Stimulated activated CD4-positive, alpha-beta T cell treated with anti-CD3 and anti-CD28 coated beads, Interleukin-4, amount 100 ng/mL, for 4 hours (primary cell): ENCODE data around the gene CAPN12.

Experiments used
- DNase-seq, 2 experiments: peaks; one replicate each; pipeline ENCODE4 v3.0.0-alpha.2; 2020

The CAPN12 gene

DNA sequence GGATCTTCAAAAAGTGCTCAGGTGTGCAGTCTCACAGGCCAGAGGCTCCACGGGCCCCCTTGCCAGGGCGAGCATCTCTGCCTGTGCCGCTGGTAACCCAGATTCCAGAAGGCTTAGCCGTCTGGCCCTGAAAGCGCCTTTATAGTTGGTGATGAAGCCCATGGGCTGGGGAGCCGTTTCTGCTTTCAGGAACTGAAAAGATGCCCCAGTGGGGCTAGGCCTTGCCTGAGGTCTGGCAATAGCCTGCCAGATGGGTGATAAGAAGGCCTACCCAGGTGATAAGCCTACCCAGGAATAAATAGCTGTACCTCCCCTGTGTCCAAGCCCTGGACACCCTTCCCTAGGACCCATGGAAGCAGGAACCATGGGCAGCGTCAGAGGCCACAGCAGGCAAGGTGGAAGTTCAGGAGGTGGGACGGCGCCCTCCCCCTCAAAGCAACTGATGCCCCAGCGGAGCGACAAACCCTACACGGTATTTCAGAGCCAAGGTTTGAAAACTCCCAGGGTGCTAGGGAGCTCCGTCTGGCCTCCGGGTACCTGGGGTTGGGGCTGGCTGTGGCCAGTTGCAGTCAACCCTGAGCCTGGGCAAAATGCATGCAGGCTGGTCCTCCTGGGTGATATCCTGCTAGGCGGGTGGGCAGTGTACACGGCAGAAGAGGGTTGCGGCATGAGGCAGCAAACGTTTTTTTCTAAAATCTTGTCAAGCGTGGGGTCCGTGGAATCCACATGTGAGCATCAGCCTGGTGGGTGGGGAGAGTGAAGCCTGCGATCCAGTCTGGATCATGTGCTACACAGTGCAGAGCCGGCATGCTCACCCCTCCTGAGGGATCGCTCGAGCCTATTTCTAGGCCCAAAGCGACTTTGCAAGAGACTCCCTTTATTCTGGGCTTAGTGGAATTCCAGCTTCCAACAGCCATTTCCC, 51.6 kb downstream of the CAPN12 start:
- no peak for DNase-seq

DNA sequence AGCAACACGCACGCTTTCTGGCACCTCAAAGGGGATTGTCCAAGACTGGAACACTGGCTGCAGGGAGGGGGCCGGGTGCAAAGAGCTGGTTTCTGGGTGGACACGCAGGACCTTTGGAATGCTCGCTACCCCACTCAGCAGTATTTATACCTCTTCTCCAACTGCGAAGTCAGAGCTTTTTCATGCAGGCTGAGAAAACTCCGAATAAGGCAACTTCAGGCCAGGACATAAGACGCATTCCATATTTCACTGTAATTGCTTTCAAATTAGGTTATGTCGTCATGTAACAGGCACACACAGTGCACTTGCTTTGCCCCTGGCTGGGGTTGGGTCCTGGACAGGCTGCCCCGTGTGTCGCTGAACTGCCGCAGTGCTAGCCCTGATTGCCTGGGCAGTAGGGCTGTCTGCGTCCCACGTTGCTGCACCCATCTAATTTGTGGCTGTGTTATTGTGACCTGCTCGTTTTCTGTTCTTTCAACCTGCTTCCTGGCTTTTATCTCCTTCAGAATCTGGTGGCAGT, 52.3 kb downstream of the CAPN12 start:
- no peak for DNase-seq

DNA sequence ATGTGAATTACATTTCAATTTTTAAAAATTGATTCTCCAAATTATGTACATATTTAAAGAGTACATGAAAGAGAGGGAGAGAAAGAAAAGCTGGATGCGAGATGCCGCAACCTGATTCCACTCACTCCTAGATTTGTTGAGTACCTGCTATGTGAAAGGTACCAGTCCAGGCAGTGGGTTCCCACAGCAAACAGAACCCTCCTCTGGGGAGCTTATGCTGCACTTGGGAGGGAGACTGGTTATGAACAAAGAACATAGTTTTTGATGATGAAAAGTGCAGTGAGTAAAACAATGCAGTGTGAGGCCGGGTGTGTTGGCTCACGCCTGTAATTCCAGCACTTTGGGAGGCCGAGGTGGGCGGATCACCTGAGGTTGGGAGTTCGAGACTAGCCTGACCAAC, 53.4 kb downstream of the CAPN12 start:
- DNase-seq = no peak

DNA sequence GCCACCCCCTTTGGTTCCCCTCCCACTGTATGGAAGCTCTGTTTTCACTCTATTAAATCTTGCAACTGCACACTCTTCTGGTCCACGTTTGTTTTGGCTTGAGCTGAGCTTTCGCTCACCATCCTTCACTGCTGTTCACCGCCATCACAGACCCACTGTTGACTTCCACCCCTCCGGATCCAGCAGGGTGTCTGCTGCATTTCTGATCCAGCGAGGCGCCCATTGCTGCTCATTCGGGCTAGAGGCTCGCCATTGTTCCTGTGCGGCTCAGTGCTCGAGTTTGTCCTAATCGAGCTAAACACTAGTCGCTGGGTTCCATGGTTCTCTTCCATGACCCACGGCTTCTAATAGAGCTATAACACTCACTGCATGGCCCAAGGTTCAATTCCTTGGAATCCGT, 54.1 kb downstream of the CAPN12 start:
- no peak for DNase-seq

DNA sequence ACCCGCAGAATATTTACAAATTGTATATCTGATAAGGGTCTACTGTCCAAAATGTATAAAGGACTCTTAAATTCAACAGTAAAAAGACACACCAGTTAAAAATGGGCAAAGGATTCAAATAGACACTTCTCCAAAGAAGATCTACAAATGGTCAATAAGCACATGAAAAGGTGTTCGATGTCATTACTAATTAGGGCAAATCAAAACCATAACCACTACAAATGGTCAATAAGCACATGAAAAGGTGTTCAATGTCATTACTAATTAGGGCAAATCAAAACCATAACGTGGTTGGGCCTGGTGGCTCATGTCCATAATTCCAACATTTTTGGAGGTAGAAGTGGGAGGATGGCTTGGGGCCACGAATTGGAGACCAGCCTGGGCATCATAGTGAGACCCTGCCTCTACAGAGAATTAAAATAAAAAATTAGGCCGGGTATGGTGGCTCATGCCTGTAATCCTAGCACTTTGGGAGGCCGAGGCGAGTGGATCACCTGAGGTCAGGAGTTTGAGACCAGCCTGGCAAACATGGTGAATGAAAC, 56.4 kb downstream of the CAPN12 start:
- no peak for DNase-seq

DNA sequence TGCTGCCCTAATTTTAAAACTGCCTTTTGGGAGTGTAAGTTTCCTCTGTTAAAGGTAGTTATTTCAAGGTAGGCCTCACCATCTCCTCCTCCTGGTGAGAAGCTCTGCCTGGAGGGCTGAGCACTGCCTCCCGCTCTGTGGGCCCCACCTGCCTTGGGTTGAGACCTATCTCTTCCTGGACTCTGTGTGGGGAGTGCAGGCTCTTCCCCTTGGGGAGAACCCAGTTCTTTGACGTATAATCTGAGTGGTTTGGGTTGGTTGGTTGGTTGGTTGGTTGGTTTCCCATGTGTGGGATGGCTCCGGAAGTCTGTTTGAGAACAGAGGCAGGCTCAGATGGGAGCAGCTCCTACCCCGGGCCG, 57.8 kb downstream of the CAPN12 start:
- peak; percentile 5 to 28 for DNase-seq

DNA sequence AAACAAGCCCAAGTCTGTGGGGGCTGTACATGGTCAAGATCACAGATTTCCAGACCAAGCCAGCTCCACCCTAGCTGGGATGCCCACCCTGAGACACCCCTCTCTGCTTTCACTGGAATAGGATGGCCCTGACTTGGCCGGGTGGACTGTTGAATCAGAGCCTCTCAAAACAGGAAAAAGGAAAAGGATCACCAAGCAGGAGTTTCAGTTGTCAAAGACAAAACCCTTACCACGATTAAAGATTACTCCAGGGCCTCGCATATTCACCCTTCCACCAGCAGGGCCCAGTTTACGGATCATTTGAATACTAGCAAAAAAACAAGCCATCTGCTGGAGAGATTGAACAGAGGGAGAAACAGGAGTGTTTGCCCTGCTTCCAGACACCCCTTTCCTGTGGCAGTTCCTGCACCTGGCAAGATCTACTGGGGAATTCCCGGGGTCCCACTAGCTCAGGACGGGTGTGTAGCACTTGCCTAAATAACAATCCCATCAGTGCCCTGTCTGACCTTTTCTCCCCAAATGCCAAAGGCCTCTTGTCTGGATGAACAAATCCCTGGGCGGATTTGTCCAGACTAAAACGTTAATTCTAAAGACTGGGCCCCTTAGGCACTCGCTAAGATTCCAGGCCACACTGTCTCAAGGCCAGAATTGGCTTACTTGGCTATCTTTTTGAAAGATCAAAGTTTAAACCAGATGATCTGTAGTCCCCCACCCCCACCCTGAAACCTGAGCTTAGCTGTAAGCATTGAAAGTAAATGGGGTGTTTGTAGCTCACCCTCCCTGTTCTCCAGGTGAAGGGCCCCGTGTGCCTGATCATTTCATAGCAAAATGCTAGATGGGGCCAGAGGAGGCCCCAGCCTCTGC, 58.4 kb downstream of the CAPN12 start:
- DNase-seq = no peak

DNA sequence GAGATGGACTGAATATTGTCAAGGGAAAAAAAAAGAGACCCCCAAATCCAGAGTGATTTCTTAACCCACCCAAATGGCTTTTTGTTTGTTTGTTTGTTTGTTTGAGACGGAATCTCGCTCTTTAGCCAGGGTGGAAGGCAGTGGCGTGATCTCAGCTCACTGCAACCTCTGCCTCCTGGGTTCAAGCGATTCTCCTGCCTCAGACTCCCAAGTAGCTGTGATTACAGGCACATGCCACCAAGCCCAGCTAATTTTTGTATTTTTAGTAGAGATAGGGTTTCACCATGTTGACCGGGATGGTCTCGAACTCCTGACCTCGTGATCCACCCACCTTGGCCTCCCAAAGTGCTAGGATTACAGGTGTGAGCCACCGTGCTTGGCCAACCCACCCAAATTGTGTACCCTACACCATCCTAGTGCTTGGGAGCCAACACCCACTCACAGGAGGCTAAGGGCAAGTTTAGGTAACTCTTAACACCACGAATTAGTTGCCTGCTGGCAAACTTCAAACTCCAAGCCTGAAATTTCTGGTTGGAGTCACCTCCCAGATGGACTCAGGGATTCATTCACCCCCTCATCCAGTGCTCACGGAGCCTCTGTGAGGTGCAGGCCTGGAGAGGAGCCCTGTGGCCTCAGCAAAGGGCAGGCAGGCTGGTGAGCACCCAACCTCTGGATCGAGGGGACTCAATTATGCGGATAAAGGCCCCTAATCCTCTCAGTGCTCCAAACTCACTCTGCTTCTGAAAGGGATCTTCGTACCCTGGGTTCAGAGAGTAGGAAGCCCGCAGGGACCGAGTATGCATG, 59.2 kb downstream of the CAPN12 start:
- DNase-seq = no peak

DNA sequence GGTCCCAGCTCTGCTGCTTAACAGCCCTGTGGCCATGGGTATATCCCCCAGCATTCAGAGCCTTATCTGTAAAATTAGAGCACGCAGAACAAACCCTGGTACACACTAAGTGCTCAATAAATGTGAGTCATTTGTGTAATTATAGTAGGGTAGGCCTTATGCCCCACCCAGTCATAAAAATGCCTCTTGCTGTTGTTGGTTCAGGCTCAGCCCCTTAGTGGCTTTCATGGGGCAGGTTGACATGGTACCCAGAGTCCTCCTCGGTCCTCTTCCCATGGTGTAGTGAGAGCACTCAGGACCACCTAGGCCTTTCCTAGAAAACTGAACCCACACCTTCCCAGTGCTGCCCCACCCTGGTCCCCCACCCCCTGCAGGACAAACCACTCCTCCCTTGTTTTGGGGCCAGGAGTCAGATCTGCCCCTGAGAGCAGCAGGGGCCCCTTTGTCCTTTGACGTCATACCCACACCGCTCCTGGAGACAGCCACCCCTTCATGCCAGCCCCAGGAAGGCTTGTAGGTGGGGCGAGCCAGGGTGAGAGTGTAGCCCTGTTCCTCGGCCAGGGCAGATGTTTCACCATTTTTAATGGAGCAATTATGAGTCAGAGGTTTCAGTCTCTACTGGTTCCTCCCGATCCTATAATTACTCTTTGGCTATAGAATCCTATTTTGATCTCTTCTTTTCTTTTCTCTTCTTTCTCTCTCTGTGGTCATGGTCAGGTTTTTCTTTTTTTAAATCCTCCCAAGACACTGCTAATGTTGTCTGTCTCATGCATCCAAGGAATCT, 60.0 kb downstream of the CAPN12 start:
- no peak for DNase-seq

DNA sequence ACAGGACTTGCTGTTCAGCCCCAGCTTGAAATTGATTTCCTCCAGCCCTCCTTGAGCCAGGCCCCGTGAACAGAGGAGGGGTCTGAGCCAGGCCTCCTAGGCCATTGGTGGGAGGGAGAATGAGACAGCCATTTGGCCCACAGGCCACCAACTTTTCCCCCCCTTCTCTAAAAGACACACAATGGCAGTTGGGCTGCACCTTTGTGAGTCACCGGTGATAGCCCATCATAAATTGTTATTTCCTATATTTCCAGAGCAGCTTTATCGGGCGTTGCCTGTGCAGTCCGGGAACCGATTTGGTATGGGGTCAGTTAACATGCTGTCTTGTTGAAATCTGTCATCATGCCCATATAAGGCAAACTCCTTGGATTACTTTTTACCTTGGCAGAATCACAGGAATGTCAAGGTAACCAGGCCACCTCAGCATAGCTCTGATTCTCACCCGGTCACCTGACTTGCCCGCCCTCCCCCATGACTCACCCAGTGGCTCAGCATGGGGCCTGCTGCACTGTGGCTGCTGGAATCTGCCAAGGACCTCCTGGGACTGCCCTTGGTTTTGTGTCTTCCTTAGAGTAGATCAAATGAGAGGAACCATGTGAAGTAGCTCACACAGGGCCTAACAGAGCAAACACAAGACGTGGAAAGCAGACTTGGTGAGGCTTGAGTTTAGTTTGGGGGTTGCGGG, 60.7 kb downstream of the CAPN12 start:
- peak; percentile 26 to 49 for DNase-seq

DNA sequence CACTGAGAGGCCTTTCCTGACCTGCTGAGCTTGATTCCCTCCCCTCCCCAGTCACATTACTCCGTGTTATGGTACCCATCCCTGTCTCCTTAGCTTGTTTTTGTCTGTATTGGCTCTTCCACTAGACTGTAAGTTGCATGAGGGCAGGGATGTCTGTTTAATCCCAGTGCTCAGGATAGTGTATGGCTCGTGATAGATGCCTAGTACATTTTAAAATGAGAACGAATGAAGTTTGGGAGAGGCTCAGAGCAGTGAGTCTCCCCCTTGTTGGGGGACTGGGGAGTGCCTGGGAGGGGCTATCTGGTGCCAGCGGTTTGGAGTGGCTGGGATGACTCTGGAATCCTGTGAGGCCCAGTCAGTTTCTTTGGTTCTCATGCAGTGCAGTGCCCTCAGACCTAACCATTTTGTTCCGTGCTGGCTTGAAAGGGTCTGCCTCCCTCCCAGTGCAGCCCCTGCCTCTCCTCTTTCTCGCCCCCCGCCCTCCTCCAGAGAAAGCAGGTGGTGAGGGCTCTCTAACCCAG, 61.3 kb downstream of the CAPN12 start:
- DNase-seq = no peak

DNA sequence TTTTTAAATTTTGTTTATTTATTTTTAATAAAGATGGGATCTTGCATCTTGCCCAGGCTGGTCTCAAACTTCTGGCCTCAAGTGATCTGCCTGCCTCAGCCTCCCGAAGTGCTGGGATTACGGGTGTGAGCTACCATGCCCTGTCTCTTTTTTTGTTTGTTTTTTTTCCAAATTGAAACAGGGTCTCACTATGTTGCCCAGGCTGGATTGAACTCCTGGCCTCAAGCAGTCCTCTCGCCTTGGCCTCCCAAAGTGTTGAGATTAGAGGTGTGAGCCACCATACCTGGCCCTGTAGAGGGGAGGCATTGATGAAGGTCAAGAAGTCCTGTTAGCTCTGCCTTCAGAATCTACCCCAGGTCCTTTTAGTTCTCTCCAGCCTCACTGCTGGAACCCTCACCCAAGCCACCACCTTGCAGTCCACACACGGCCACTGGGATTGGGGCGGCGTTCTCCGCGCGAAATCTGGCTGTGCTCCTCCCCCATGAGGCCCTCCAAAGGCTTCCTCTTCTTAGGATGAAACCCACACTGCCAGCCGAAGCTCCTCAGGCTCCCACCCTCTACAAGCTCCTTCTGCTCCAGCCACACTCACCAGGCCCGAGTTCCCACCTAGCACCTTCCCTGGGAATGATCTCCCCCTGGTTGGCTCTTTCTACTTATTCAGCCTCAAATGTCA, 61.9 kb downstream of the CAPN12 start:
- no peak for DNase-seq
